Trophoblast cell (in vitro differentiated cells and primary cell): Measurements from ENCODE around the gene AP3S1.

Experiments
- DNase-seq, 2 donors: peaks; one replicate each; pipeline ENCODE4 v3.0.0-alpha.2; 2016
- H2AFZ ChIP-seq: 2 replicates; pipeline ENCODE4 v1.6.1; 2013; ENCODE audit warnings: low read length, moderate library complexity, mild to moderate bottlenecking; ENCODE audit not compliant: insufficient read depth, poor library complexity
- H2AK5ac ChIP-seq: 2 replicates; pipeline ENCODE4 v1.6.1; 2013; ENCODE audit warnings: mild to moderate bottlenecking, low read length
- H2BK120ac ChIP-seq: 2 replicates; pipeline ENCODE4 v1.6.1; 2013; ENCODE audit warnings: low read length, mild to moderate bottlenecking, moderate library complexity; ENCODE audit not compliant: insufficient read depth, poor library complexity
- H2BK12ac ChIP-seq: 2 replicates; pipeline ENCODE4 v1.6.1; 2013; ENCODE audit warnings: mild to moderate bottlenecking, low read length, moderate library complexity
- H2BK5ac ChIP-seq: 2 replicates; pipeline ENCODE4 v1.6.1; 2013; ENCODE audit warnings: low read length, low read depth, moderate library complexity, mild to moderate bottlenecking; ENCODE audit not compliant: poor library complexity
- H3K14ac ChIP-seq: 2 replicates; pipeline ENCODE4 v1.6.1; 2013; ENCODE audit warnings: mild to moderate bottlenecking, low read length
- H3K18ac ChIP-seq: 2 replicates; pipeline ENCODE4 v1.6.1; 2013; ENCODE audit warnings: mild to moderate bottlenecking, low read length
- H3K23ac ChIP-seq: 2 replicates; pipeline ENCODE4 v1.6.1; 2013; ENCODE audit warnings: low read length
- H3K27ac ChIP-seq: 2 replicates; pipeline ENCODE4 v1.5.1; 2013; ENCODE audit warnings: low read depth, mild to moderate bottlenecking, inconsistent platforms, low read length, moderate library complexity
- H3K27me3 ChIP-seq: 2 replicates; pipeline ENCODE4 v1.6.1; 2013; ENCODE audit warnings: inconsistent platforms, mild to moderate bottlenecking, low read length, moderate library complexity; ENCODE audit not compliant: insufficient read depth
- H3K36me3 ChIP-seq, 2 experiments: 1 replicate in 1 of 2; 2 replicates in 1 of 2; pipeline ENCODE4 v1.6.1; 2013; ENCODE audit warnings: low read length in 2 of 2, mild to moderate bottlenecking in 2 of 2, moderate library complexity in 1 of 2; ENCODE audit not compliant: insufficient read depth in 2 of 2, control insufficient read depth in 1 of 2
- H3K4ac ChIP-seq: 2 replicates; pipeline ENCODE4 v1.6.1; 2013; ENCODE audit warnings: low read depth, mild to moderate bottlenecking, low read length, moderate library complexity
- H3K4me1 ChIP-seq, 2 experiments: 1 replicate in 1 of 2; 2 replicates in 1 of 2; pipeline ENCODE4 v1.6.1; 2013; ENCODE audit warnings: low read length in 2 of 2, mild to moderate bottlenecking in 2 of 2, moderate library complexity in 1 of 2; ENCODE audit not compliant: insufficient read depth in 2 of 2, control insufficient read depth in 1 of 2
- H3K4me2 ChIP-seq: 2 replicates; pipeline ENCODE4 v1.6.1; 2013; ENCODE audit warnings: inconsistent platforms, mild to moderate bottlenecking, low read length, moderate library complexity
- H3K4me3 ChIP-seq: 2 replicates; pipeline ENCODE4 v1.5.1; 2013; ENCODE audit warnings: mild to moderate bottlenecking, low read depth, low read length, inconsistent platforms
- H3K79me1 ChIP-seq: one replicate; pipeline ENCODE4 v1.6.1; 2013; ENCODE audit warnings: low read length
- H3K79me2 ChIP-seq: 2 replicates; pipeline ENCODE4 v1.6.1; 2013; ENCODE audit warnings: low read length, mild to moderate bottlenecking; ENCODE audit not compliant: control insufficient read depth, insufficient read depth, poor library complexity
- H3K9ac ChIP-seq: 2 replicates; pipeline ENCODE4 v1.6.1; 2013; ENCODE audit warnings: mild to moderate bottlenecking, low read length
- H3K9me3 ChIP-seq: 2 replicates; pipeline ENCODE4 v1.6.1; 2013; ENCODE audit warnings: low read depth, mild to moderate bottlenecking, control low read depth, inconsistent platforms, low read length; ENCODE audit not compliant: insufficient read depth
- H4K12ac ChIP-seq: 2 replicates; pipeline ENCODE4 v1.6.1; 2013; ENCODE audit warnings: low read depth, mild to moderate bottlenecking, low read length, moderate library complexity
- H4K8ac ChIP-seq: 2 replicates; pipeline ENCODE4 v1.6.1; 2013; ENCODE audit warnings: low read depth, mild to moderate bottlenecking, low read length, moderate library complexity
- H4K91ac ChIP-seq: one replicate; pipeline ENCODE4 v1.6.1; 2013; ENCODE audit warnings: low read depth, mild to moderate bottlenecking, low read length, moderate library complexity
- WGBS: extraction: QIAGEN DNeasy Blood & Tissue Kit; methylation state at CpG from one replicate; pipeline ENCODE4 v1.1.7; 2013; ENCODE audit warnings: missing lambda C conversion rate; ENCODE audit not compliant: insufficient read length, insufficient coverage; ENCODE audit errors: extremely low coverage; 5-methylcytosine and 5-hydroxymethylcytosine counted together

The AP3S1 gene

DNA sequence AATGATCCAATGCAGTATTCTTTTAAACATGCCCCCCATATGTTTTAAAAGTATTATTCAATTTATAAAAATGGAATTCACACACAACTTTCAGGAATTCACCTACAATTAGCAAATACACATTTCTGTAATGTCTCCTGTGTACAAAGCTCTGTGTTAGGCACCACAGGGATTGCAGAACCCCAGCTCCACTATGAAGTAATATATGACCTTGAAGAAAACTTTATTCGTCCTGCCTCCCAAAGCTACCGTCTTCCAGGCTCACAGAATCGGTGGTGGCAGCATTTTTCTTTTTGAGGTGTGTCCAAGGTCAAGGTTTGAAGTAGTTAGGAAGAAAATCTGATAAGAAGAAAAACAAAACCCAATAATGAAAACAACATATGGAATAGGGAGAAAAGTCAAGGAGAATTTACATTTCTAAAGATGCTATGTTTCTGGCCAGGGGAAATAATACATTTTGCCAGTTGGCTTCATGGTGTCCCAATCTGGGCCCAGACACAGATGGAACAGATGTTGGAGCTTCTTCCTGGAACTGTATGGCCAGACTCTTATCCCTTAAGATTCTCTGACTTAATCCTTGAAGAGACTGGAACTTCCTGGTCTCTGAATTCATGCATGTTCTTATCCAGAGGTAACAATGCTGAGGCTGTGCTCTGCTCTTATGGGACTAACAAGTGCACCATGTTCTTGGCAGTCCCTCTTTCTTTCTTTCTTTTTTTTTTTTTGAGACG, 98.5 kb downstream of the AP3S1 start:
- Histone ChIP-seq H3K79me1 (no peaks in the 10 kb centered on the region), H3K18ac (no peak overlapping the region), H3K4ac (no peak overlapping the region), H2BK120ac (no peak overlapping the region), H2BK5ac (no peak overlapping the region), H3K9ac (no peak overlapping the region), H2AFZ (no peak overlapping the region), H3K4me3 (no peak overlapping the region), H2BK12ac (no peak overlapping the region), H3K9me3 (no peaks in the 10 kb centered on the region), H3K23ac (no peak overlapping the region), H4K12ac (no peak overlapping the region), H3K4me1 (no peaks in the 10 kb centered on the region), H3K79me2 (no peaks in the 10 kb centered on the region), H3K27ac (no peak overlapping the region), H4K8ac (no peak overlapping the region), H3K4me2 (no peak overlapping the region), H3K14ac (no peak overlapping the region), H2AK5ac (no peak overlapping the region), H4K91ac (no peak overlapping the region), H3K36me3 (no peaks in the 10 kb centered on the region), H3K27me3 (no peaks in the 10 kb centered on the region)
- WGBS, result no CpG with 5 or more reads among the region's 4 CpGs
- peak in 1 of 2 donors; percentile 46 for DNase-seq

- WGBS, result no CpG with 5 or more reads among the region's 9 CpGs
- peak; percentile 82 to 93 for DNase-seq
Observed at GRCh38 chr5:115941051-115941675, 99.4 kb downstream of the AP3S1 start.

DNA sequence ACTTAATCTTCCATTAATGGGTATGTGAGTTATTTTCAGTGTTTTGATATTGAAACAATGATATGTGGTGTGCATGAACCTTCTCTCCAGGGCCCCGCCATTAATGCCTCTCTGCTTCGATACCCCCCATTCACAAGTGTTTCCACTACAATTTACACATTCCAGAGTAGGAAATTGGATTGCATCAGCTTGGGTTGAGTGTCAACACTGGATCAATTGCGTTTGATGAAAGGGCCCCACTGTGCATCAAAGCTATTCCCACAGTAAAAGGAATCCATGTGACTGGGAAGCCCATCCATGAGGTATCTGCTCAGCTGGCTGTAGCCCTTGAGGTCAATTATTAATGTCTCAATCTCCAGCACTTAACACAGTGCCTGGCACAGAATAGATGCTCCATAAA, 102.8 kb downstream of the AP3S1 start:
- no peak overlapping the region for H3K23ac ChIP-seq
- no peak overlapping the region for H3K4me3 ChIP-seq
- no peak overlapping the region for H2BK12ac ChIP-seq
- no peak overlapping the region for H3K4ac ChIP-seq
- no peak overlapping the region for H4K12ac ChIP-seq
- DNase-seq, result no peak
- H3K79me1 ChIP-seq, result no peaks in the 10 kb centered on the region
- H2AFZ ChIP-seq, result no peak overlapping the region
- no peak overlapping the region for H3K4me2 ChIP-seq
- H3K79me2 ChIP-seq, result no peaks in the 10 kb centered on the region
- H3K18ac ChIP-seq, result no peak overlapping the region
- H3K36me3 ChIP-seq, result no peaks in the 10 kb centered on the region
- H4K8ac ChIP-seq, result no peak overlapping the region
- H4K91ac ChIP-seq, result no peak overlapping the region
- no peak overlapping the region for H3K27ac ChIP-seq
- H3K9ac ChIP-seq, result peak overlapping the region; percentile 18
- WGBS, result no CpG with 5 or more reads among the region's 3 CpGs
- no peak overlapping the region for H2BK5ac ChIP-seq
- H2BK120ac ChIP-seq, result no peak overlapping the region
- H3K9me3 ChIP-seq, result no peaks in the 10 kb centered on the region
- no peaks in the 10 kb centered on the region for H3K4me1 ChIP-seq
- no peak overlapping the region for H3K14ac ChIP-seq
- no peak overlapping the region for H2AK5ac ChIP-seq
- no peaks in the 10 kb centered on the region for H3K27me3 ChIP-seq

More at GRCh38 chr5:115941051-115941675, 99.4 kb downstream of the AP3S1 start:
- H3K36me3 ChIP-seq, result no peaks in the 10 kb centered on the region
- H4K91ac ChIP-seq, result no peak overlapping the region
- H3K14ac ChIP-seq, result no peak overlapping the region
- no peaks in the 10 kb centered on the region for H3K4me1 ChIP-seq
- H3K9ac ChIP-seq, result no peak overlapping the region
- H3K4me2 ChIP-seq, result no peak overlapping the region
- no peak overlapping the region for H3K23ac ChIP-seq
- H3K4ac ChIP-seq, result no peak overlapping the region
- no peaks in the 10 kb centered on the region for H3K9me3 ChIP-seq
- no peak overlapping the region for H2AK5ac ChIP-seq
- no peak overlapping the region for H4K12ac ChIP-seq
- no peaks in the 10 kb centered on the region for H3K27me3 ChIP-seq
- H3K4me3 ChIP-seq, result no peak overlapping the region
- no peak overlapping the region for H2BK120ac ChIP-seq
- H4K8ac ChIP-seq, result no peak overlapping the region
- no peaks in the 10 kb centered on the region for H3K79me1 ChIP-seq
- H3K79me2 ChIP-seq, result no peaks in the 10 kb centered on the region
- H3K27ac ChIP-seq, result no peak overlapping the region
- H3K18ac ChIP-seq, result no peak overlapping the region
- no peak overlapping the region for H2AFZ ChIP-seq
- no peak overlapping the region for H2BK5ac ChIP-seq
- no peak overlapping the region for H2BK12ac ChIP-seq

DNA sequence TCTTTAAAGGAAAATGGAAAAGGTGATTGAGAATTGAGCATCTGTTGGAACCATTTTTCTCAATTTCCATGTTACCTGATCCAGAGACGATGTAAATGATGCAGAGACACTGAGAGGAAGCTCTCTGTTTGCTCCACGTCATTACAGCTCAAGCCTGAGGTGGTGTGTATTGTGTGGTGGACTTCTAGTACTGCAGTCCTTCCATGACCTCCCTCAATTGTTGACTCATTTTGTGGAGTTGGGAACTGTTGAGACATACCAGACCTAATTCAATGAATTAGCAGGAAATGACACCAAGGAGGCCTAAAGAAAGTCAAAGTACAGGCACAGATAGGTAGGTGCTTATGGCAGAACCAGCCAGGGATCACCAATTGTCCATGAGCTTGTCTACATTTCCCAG, 104.9 kb downstream of the AP3S1 start:
- H3K79me1 ChIP-seq, result no peaks in the 10 kb centered on the region
- no peak overlapping the region for H3K18ac ChIP-seq
- H2AK5ac ChIP-seq, result no peak overlapping the region
- no peak overlapping the region for H2BK5ac ChIP-seq
- H3K23ac ChIP-seq, result no peak overlapping the region
- no peak overlapping the region for H2BK120ac ChIP-seq
- no peak overlapping the region for H3K4me2 ChIP-seq
- no peak overlapping the region for H2BK12ac ChIP-seq
- H2AFZ ChIP-seq, result no peak overlapping the region
- no peaks in the 10 kb centered on the region for H3K27me3 ChIP-seq
- H3K4ac ChIP-seq, result no peak overlapping the region
- H4K12ac ChIP-seq, result no peak overlapping the region
- no peak overlapping the region for H3K4me3 ChIP-seq
- no peak for DNase-seq
- H3K27ac ChIP-seq, result no peak overlapping the region
- no peak overlapping the region for H4K8ac ChIP-seq
- no peak overlapping the region for H4K91ac ChIP-seq
- no peak overlapping the region for H3K14ac ChIP-seq
- no CpG with 5 or more reads among the region's 2 CpGs for WGBS
- H3K9me3 ChIP-seq, result no peaks in the 10 kb centered on the region
- no peaks in the 10 kb centered on the region for H3K4me1 ChIP-seq
- no peaks in the 10 kb centered on the region for H3K79me2 ChIP-seq
- H3K9ac ChIP-seq, result no peak overlapping the region
- H3K36me3 ChIP-seq, result no peaks in the 10 kb centered on the region
